Loucy (cell line): ENCODE measurements around the gene CD84.

Source experiments
- CTCF ChIP-seq: fragments of 200-600 bp; sonication (generic); conservative IDR thresholded peaks from 2 replicates; pipeline ENCODE4 v1.5.1; 2014; ENCODE audit warnings: mild to moderate bottlenecking, antibody characterized with exemption, low read length
- EZH2phosphoT487 ChIP-seq: fragments of 200-600 bp; IDR thresholded peaks from 2 replicates; pipeline ENCODE4 v1.6.1; 2018; ENCODE audit warnings: antibody characterized with exemption, mild to moderate bottlenecking, moderate library complexity, borderline replicate concordance

GRCh38 chr1:160626509-160627342, 47.4 kb upstream of the CD84 start:
- TF ChIP-seq CTCF (no peak), EZH2phosphoT487 (no peak)
